Glutamatergic neuron (in vitro differentiated cells): ENCODE results near the gene PCBP4. TPM values are rescaled to one million over a fixed set of nuclear protein-coding genes. Genes with fewer than 3 reads are reported as not detected.

Experiments
- DNase-seq: peaks from one replicate; pipeline ENCODE4 v3.0.0; 2022
- H3K27ac Mint-ChIP-seq: one replicate; pipeline ENCODE4 v1.8.0; 2020; ENCODE audit warnings: mild to moderate bottlenecking, mixed read lengths, inconsistent platforms; ENCODE audit not compliant: unreplicated experiment
- H3K27me3 Mint-ChIP-seq: one replicate; pipeline ENCODE4 v1.8.0; 2020; ENCODE audit warnings: mild to moderate bottlenecking, moderate library complexity, mixed read lengths, inconsistent platforms; ENCODE audit not compliant: unreplicated experiment
- H3K36me3 Mint-ChIP-seq: one replicate; pipeline ENCODE4 v1.8.0; 2020; ENCODE audit warnings: mild to moderate bottlenecking, mixed read lengths, inconsistent platforms; ENCODE audit not compliant: unreplicated experiment
- H3K4me1 Mint-ChIP-seq: one replicate; pipeline ENCODE4 v1.8.0; 2020; ENCODE audit warnings: mild to moderate bottlenecking, low read depth, mixed read lengths, inconsistent platforms; ENCODE audit not compliant: unreplicated experiment
- H3K4me3 Mint-ChIP-seq: one replicate; pipeline ENCODE4 v1.8.0; 2020; ENCODE audit warnings: mild to moderate bottlenecking, mixed read lengths, inconsistent platforms; ENCODE audit not compliant: unreplicated experiment
- H3K9me3 Mint-ChIP-seq: one replicate; pipeline ENCODE4 v1.8.0; 2020; ENCODE audit warnings: mild to moderate bottlenecking, moderate library complexity, mixed read lengths, inconsistent platforms; ENCODE audit not compliant: unreplicated experiment
- total RNA-seq: library from RNA; stranded (reverse); fragmentation: NEBNext Ultra II Directional; extraction: Animal tissue kit (Norgen Biotek cat#: 25700); gene quantifications from one replicate; pipeline ENCODE4 v1.2.1, GENCODE V29; 2021; ENCODE audit not compliant: unreplicated experiment
- TF ChIP-seq, protein P1 (sequence below): fragments of 200-600 bp; sonication (generic); IDR thresholded peaks from one replicate; pipeline ENCODE4 v1.5.0; 2021; ENCODE audit not compliant: partially characterized antibody, unreplicated experiment

Gene PCBP4
- total RNA-seq, 1 donor from 2014 or later = 1,577 TPM

- peaks cover 14% of the 10 kb centered on the region for H3K4me1 Mint-ChIP-seq
- H3K27ac Mint-ChIP-seq = no peak overlapping the region
- DNase-seq = no peak
- H3K36me3 Mint-ChIP-seq = peaks cover 5% of the 10 kb centered on the region
- peaks cover 21% of the 10 kb centered on the region for H3K27me3 Mint-ChIP-seq
- H3K9me3 Mint-ChIP-seq = peaks cover 30% of the 10 kb centered on the region
- H3K4me3 Mint-ChIP-seq = no peak overlapping the region
- TF ChIP-seq, protein P1, sequence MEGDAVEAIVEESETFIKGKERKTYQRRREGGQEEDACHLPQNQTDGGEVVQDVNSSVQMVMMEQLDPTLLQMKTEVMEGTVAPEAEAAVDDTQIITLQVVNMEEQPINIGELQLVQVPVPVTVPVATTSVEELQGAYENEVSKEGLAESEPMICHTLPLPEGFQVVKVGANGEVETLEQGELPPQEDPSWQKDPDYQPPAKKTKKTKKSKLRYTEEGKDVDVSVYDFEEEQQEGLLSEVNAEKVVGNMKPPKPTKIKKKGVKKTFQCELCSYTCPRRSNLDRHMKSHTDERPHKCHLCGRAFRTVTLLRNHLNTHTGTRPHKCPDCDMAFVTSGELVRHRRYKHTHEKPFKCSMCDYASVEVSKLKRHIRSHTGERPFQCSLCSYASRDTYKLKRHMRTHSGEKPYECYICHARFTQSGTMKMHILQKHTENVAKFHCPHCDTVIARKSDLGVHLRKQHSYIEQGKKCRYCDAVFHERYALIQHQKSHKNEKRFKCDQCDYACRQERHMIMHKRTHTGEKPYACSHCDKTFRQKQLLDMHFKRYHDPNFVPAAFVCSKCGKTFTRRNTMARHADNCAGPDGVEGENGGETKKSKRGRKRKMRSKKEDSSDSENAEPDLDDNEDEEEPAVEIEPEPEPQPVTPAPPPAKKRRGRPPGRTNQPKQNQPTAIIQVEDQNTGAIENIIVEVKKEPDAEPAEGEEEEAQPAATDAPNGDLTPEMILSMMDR = no peak
Observed at GRCh38 chr3:51949121-51949520, 18.1 kb downstream of the PCBP4 start.

GRCh38 chr3:51948016-51948580, 19.2 kb downstream of the PCBP4 start:
- no peak overlapping the region for H3K4me3 Mint-ChIP-seq
- H3K27ac Mint-ChIP-seq = no peak overlapping the region
- H3K36me3 Mint-ChIP-seq = peaks cover 3% of the 10 kb centered on the region
- peaks cover 22% of the 10 kb centered on the region for H3K9me3 Mint-ChIP-seq
- H3K27me3 Mint-ChIP-seq = peaks cover 19% of the 10 kb centered on the region
- DNase-seq = peak; percentile 3
- peaks cover 4% of the 10 kb centered on the region for H3K4me1 Mint-ChIP-seq
- TF ChIP-seq, protein P1 = no peak

DNA sequence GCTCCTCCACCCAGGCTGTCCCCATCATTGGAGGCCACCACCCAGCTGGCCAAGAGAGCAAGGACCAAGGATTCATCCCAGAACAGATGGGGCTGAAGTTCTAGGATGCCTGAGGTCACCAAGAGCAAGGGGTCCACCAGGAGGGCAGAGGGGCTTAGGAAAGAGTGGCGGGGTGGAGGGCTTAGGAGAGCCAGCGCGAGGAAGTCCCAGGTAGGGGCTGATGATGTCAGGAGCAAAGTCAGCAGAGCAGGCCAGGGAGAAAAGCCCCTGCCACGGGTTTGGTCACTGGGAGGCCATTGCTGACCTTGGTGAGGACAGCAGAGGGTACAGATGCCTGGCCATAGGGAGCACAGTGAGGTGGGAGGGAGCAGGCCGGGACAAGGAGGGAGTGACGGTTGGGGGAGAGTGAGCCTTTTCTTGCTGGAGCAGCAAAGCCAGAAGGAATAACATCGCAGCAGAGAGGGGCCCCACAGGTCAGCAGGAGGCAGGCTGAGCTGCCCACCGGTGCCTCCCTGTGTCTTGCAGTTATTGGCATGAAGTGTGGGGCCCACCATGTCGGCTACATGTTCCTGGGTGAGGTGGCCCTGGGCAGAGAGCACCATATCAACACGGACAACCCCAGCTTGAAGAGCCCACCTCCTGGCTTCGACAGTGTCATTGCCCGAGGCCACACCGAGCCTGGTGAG, 19.9 kb downstream of the PCBP4 start:
- peaks cover 18% of the 10 kb centered on the region for H3K27me3 Mint-ChIP-seq
- TF ChIP-seq, protein P1 = no peak
- no peak overlapping the region for H3K27ac Mint-ChIP-seq
- H3K4me1 Mint-ChIP-seq = peaks cover 1% of the 10 kb centered on the region
- H3K36me3 Mint-ChIP-seq = no peaks in the 10 kb centered on the region
- peak; percentile 8 for DNase-seq
- H3K9me3 Mint-ChIP-seq = peaks cover 19% of the 10 kb centered on the region
- H3K4me3 Mint-ChIP-seq = peak overlapping the region; percentile 34

- Mint-ChIP-seq H3K27ac (no peak overlapping the region), H3K4me3 (no peak overlapping the region), H3K27me3 (peaks cover 15% of the 10 kb centered on the region), H3K9me3 (peaks cover 16% of the 10 kb centered on the region), H3K4me1 (no peaks in the 10 kb centered on the region), H3K36me3 (no peaks in the 10 kb centered on the region)
- TF ChIP-seq, protein P1 = no peak
- DNase-seq = peak; percentile 11
Observed at GRCh38 chr3:51946796-51947195, 20.5 kb downstream of the PCBP4 start.
